A549 (cell line): ENCODE measurements around the gene ADA.

Experiments
- CEBPB ChIP-seq, 2 experiments: fragments of >200 bp in 1 of 2; sonication (Bioruptor Twin) in 1 of 2; formaldehyde crosslinking in 1 of 2; IDR thresholded peaks; 2 replicates each; pipeline ENCODE4 v1.6.1; 2012 to 2016
- CHD2 ChIP-seq: fragments of 150-350 bp; IDR thresholded peaks from 2 replicates; pipeline ENCODE4 v1.6.1; 2014; ENCODE audit warnings: low read length; ENCODE audit not compliant: partially characterized antibody
- CTCF ChIP-seq: fragments of >200 bp; sonication (Bioruptor Twin); formaldehyde crosslinking; IDR thresholded peaks from 3 replicates; pipeline ENCODE4 v1.5.1; 2016
- EP300 ChIP-seq, 2 experiments: fragments of >200 bp; sonication (Bioruptor Twin); formaldehyde crosslinking; IDR thresholded peaks; 2 replicates in 1 of 2; 3 replicates in 1 of 2; pipeline ENCODE4 v1.6.1; 2016 to 2017
- JUNB ChIP-seq: fragments of >200 bp; sonication (Bioruptor Twin); formaldehyde crosslinking; IDR thresholded peaks from 2 replicates; pipeline ENCODE4 v1.6.1; 2016
- KDM1A ChIP-seq: fragments of 200-600 bp; sonication (generic); IDR thresholded peaks from 2 replicates; pipeline ENCODE4 v1.6.1; 2016; ENCODE audit warnings: low read depth, mild to moderate bottlenecking
- POLR2A ChIP-seq: IDR thresholded peaks from 2 replicates; pipeline ENCODE4 v1.6.1; 2012; ENCODE audit warnings: mild to moderate bottlenecking, low read length
- RFX5 ChIP-seq: fragments of 450-650 bp; IDR thresholded peaks from 2 replicates; pipeline ENCODE4 v1.7.1; 2014; ENCODE audit warnings: antibody characterized with exemption, mild to moderate bottlenecking, moderate library complexity
- ZC3H11A ChIP-seq: fragments of 450-650 bp; IDR thresholded peaks from 2 replicates; pipeline ENCODE4 v1.6.1; 2014; ENCODE audit warnings: antibody characterized with exemption, mild to moderate bottlenecking
- TF ChIP-seq, protein P1 (sequence below): fragments of 250-450 bp; sonication (Bioruptor Pico); IDR thresholded peaks from 2 replicates; pipeline ENCODE4 v1.5.0; 2021; ENCODE audit warnings: mild to moderate bottlenecking, moderate library complexity, borderline replicate concordance
- TF ChIP-seq, protein P2 (sequence below): IDR thresholded peaks from 2 replicates; pipeline ENCODE4 v1.6.1; 2012

DNA sequence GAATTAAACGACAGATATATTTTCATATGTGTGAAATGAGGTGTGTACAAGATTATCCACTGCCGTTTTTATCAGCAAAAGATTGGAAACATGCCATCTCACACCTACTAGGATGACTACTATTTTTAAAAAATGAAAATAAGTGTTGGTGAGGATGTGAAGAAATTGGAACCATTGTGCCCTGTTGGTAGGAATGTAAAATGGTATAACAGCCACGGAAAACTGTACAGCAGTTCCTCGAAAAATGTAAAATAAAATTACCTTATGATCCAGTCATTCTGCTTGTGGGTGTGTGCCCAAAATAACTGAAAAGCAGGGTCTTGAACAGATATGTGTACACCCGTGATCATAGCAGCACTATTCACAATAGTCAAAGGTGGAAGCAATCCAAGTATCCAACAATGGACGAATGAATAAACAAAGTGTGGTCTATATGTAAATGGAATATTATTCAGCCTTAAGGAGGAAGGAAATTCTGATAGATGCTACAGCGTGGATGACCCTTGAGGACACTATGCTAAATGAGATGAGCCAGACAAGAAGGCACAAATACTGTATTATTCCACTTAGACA is 36.6 kb upstream of the ADA start:
- TF ChIP-seq RFX5 (no peak), CTCF (no peak), POLR2A (no peak), JUNB (no peak), CHD2 (no peak), CEBPB (IDR thresholded peaks at IDR 0.05) (no peak), ZC3H11A (no peak), KDM1A (no peak), EP300 (IDR thresholded peaks at IDR 0.05) (no peak)
- TF ChIP-seq, protein P1, sequence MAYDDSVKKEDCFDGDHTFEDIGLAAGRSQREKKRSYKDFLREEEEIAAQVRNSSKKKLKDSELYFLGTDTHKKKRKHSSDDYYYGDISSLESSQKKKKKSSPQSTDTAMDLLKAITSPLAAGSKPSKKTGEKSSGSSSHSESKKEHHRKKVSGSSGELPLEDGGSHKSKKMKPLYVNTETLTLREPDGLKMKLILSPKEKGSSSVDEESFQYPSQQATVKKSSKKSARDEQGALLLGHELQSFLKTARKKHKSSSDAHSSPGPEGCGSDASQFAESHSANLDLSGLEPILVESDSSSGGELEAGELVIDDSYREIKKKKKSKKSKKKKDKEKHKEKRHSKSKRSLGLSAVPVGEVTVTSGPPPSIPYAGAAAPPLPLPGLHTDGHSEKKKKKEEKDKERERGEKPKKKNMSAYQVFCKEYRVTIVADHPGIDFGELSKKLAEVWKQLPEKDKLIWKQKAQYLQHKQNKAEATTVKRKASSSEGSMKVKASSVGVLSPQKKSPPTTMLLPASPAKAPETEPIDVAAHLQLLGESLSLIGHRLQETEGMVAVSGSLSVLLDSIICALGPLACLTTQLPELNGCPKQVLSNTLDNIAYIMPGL (CRISPR knock-in tag) = no peak
- TF ChIP-seq, protein P2, sequence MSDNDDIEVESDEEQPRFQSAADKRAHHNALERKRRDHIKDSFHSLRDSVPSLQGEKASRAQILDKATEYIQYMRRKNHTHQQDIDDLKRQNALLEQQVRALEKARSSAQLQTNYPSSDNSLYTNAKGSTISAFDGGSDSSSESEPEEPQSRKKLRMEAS = no peak
